Limb (tissue), 2 donors: Measurements from ENCODE around the gene ZNRF3.
"Not testable (repeated sequence)": the region's sequence is repeated elsewhere in the genome, so short reads cannot be mapped to it uniquely, and the experiment has no call there.

ENCODE experiments used
- DNase-seq, 2 donors: peaks; one replicate each; pipeline ENCODE4 v3.0.0-alpha.2; 2016; ENCODE audit errors: extremely low spot score in 2 of 2

Gene ZNRF3

DNA sequence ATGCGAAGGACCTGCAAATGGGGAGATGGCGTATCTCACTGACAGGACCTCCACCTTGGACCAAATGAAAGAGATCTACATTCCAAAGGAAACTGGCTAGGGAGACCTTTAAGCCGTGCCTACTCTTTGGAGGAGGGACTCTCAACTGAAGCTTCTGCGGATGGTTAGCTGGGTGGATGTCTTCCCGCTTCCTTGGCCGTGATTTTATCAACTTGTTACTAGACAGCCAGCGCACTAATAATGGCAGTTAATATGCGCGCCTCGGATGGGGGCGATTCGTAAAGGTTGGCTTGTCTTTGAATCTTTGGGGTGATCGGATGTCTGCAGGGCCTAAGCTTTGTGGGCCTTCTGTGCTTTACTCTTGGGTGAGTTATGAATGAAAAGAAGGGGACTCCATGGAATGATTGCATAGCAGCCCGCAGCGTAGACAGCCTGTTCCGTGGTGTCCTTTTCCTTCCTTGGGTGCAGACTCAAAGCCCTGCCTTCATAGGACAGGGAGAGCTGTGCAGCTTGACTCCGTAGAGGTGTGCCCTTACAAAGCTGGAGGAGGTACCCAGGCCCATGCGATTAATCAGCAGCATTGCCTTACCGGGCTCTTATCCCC lies 1.5 kb downstream of the ZNRF3 start:
- DNase-seq, result no peak

DNA sequence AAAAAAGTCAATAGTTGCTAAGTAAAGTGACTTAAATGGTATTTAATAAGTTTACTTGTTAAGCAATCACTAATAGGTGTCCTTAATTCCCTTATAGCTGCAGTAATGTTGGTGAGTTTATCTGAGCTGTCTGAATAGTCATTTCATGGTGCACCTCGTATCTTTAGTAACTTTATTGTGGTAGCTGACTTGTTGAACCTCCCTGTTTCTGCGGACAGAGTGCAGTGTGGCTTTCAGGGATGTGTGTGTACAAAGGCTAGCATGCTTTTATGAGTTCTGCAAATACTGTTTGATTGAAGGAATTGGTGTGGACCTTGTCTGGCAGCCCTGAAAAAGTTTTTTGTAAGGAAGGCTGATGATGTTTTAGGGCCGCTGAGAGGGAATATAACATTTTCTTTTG lies 2.6 kb downstream of the ZNRF3 start:
- DNase-seq, result no peak

DNA sequence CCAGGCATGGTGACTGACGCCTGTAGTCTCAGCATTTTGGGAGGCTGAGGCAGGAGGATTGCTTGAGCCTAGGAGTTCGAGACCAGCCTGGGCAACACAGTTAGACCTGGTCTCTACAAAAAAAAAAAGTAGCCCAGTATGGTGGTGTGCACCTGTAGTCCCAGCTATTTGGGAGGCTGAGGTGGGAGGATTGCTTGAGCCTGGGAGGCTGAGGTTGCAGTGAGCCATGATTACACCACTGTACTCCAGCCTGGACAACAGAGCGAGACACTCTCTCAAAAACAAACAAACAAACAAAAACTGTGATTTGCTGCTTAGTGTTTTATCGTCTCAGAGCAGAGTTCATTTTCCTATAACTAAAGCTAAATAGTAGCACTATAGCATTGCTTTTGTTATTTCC lies 3.3 kb downstream of the ZNRF3 start:
- not testable (repeated sequence) for DNase-seq

DNA sequence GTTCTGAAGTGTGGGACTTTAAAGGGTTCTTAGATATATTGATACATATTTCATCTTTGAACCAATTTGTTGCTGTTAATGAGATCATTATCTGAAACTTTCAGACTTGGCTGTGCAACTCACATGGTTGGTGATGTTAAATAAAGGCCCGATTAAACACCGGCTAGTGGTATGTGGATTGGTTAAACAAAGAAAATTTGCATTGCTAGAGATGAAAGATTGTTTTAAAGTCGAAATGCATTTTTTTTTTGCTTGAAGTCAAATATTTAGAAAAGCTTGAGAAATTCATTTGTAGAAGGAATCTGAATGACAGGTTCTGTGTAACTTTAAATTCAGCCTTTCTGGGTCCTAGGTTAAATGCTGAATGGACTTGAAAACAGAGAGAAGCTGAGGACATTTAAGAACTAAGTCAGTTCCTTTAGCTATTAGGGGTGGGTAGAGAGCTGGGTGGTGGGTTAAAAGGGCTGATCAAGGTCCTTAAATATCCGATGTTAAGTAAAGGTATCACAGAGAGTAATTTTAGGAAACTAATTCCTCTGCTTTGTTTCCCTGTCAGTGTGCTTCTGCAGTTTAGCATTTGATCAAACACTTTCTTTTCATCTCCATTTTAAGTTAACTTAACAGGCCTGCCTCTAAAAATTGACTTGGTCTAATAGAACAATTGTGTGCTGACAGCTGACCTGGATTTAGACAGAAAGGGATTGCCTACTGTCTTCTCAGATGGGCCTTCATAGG lies 4.5 kb downstream of the ZNRF3 start:
- DNase-seq, result no peak

DNA sequence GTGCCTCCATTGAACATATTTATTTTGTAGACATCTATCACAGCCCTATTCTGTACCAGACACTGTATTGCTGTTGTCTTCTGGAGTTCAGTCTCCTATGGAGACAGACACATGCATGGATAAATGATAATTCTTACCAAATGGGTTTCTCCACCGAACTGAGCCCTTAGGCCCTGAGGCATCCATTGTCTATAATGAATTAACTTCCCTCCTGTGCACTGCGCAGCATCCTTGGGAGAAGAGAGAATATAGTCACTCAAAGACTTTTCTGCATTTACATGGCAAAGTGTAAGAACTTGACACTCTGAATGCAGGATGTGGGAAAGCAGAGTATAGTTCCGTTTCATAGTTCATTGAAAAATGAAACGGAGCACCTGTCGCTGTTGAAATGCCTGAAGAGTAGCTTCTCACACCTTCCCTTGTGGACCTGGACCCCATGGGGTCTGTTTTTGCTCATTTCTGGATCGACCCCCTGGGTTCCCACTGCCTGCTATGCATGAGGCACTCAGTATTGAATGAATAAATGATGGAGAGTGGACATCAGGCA lies 6.2 kb downstream of the ZNRF3 start:
- DNase-seq, result no peak

DNA sequence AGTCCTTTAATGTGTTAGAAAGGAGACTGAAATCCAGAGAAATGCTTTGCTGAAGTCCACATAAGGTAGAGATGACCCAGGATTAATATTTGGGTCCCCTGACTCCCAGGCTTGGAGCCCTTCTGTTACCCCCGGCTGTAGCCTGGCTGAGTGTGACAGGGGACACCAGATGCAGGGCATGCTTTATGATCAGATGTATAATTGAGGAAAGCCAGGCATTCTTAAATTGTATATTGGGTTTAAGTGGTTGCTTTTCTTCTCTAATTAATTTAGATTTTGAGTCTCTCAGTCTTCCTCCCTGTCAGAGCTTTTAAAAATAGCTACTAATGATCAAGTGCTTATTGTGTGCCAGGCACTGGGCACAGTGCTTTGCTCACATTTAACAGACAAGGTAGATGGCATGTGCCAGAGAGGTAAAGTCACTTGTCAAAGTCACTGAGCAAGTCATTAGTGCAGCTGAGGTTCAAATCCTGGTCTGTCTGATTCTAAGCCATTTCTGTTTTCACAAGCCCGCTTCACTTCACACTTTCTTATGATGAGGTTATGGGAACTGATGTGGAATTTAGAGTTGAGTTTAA lies 7.9 kb downstream of the ZNRF3 start:
- DNase-seq, result no peak

DNA sequence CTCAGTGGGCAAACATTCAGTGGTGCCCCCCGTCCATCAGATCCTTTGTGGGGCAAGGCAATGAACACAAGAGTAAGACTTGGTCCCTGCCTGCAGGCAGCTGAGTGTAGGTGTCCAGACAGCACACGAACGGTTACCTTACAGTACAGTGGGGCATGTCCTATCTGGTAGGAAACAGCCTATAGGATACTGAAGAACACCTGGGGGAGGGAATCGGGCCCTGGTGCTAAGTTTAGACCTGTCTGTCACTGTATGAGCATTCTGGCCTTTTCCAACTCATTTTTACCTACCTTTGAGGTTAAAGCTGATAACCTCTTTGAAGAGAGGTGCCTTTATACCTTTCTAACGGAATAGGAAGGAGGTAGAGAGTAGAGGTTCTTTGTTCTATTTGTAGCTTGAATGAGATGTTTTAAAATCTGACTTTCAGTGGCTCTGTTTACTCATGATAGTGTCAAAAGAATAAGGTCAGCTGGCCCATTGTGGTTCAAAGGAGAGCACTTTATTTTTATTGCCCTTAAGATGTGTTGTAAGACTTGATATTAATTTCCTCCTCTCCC lies 8.9 kb downstream of the ZNRF3 start:
- DNase-seq, result no peak

DNA sequence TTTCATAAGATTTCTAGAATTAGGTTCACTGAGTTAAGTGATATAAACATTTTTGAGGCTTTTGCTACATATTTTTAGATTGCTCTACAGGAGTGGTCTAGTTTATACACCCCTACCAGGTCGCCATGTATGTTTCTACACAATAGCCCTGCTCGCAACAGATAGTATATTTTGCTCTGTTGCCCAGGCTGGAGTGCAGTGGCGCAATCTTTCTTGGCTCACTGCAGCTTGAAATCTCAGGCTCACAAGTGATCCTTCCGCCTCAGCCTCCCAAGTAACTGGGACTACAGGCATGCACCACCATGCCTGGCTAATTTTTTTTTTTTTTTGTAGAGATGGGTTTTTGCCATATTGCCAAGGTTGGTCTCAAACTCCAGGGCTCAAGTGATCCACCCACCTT lies 10.4 kb downstream of the ZNRF3 start:
- DNase-seq, result no peak

DNA sequence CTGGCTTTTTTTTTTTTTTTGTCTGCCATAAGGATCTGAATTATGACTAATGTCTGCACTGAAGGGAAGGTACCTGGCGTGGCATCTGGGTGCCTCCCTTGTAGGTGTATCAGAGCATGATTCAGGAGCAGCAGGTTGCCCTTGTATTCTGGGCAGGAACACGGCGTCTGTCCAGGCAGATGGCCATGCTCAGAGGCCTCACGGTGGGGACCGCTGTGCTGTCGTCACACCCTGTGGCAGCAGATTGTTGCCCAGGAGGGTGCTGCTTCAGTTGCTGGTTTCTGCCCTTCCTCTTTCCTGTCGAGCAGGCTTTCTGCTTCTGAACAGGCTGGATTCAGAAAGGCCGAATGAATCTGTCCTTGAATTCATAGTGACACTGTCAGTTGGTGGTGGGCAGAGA lies 11.0 kb downstream of the ZNRF3 start:
- DNase-seq, result no peak

DNA sequence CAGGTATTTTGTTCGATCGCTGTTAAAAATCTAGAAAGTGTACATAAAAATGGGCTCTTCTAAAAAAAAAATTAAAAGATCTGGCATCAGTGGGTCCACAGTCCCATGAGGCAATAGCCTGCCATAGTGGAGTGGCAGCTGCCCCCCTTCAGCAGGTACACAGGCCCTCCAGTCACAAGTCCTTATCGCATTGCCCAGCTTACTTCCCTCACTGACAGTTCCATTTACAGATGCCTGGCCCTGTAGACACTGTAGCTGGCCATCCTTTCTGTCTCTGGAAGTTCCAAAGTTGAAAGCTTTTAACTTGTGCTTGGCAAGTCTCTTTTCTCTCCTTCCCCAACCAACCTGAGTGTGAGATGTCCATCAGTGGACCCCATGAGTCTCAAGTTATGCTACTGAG lies 11.4 kb downstream of the ZNRF3 start:
- no peak for DNase-seq

DNA sequence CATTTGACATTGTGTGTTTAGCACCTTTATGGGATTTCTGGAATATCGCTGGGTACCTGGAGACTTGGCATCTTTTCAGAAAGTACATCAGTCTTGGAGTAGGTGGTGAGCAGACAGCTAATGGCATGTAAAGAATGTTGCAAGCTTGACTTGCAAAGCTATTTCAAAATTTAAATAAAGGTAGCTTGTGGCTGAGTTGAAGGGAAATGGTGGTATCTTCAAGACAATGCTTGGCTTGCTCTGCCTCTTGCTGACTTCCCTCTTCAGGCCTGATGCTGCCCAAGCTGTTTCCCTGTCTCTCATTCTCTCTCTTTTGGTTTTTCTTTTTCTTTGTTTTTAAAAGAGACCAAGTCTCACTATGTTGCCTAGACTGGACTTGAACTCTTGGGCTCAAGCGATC lies 13.2 kb downstream of the ZNRF3 start:
- no peak for DNase-seq

DNA sequence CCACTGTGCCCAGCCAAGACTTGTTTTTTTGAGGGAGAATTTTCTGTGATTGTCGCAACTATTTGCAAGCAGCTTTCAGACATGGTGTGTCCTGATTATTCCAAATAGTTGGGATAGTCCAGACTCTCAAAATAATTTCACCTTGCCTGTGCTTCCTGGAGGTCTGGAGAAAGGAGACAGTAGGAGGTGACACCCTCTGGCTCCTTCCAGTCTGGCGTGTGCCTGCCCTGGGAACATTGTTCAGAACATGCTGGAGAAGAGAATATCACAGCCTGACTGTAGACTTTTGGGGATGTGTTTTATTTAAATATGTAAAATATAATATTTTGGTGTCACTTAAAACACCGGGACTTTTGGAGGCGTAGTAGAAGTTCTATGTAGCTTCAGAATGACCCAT lies 14.9 kb downstream of the ZNRF3 start:
- DNase-seq, result no peak

DNA sequence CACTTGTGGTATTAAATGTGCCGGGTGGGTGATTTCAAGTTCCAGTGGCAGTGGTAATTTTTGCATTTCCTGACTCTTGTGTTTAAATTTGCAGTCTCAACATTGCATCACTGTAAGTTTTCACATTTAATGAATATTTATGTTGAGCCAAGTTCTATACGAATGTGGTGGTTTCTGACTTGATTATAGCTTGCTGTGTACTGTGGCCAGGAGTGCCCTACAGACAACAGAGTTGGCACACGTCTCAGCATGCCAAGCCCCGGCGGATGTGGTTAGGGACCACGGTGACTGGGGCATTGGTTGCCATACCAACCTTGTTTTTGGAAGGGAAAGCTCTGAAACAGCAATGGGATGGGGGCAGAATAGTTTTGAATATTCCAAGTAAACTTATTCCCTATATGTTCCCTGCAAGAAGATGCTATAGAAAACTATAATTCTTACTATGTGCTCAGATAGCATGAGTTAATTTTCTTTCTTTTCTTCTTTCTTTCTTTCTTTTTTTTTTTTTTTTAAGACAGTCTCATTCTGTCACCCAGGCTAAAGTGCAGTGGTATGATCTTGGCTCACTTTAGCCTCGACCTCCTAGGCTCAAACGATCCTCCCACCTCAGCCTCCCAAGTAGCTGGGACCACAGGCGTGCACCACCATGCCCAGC lies 16.0 kb downstream of the ZNRF3 start:
- no peak for DNase-seq

DNA sequence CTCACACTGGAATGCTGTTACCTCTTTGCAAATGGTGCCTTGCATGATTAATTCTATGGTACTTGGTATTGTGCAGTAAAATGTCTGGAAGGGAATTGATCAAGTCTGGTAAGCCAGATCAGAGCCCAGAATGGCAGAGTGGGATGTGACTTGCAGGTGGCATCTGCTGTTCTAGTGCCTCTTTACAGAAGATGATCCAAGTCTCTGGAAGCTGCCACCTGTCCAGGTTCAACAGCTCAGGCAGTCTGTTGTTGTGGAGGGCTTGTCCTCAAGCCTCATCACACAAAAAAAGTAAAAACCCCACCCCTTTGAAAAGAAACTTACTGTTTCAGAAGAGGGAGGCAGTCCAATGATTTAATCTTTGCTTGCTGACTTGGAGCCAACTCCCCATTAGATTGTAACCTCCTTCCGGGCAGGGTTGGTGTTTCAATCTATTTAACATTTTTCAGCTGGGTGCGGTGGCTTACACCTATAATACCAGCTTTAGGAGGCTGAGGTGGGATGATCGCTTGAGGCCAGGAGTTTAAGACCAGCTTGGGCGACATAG lies 17.1 kb downstream of the ZNRF3 start:
- DNase-seq, result no peak

DNA sequence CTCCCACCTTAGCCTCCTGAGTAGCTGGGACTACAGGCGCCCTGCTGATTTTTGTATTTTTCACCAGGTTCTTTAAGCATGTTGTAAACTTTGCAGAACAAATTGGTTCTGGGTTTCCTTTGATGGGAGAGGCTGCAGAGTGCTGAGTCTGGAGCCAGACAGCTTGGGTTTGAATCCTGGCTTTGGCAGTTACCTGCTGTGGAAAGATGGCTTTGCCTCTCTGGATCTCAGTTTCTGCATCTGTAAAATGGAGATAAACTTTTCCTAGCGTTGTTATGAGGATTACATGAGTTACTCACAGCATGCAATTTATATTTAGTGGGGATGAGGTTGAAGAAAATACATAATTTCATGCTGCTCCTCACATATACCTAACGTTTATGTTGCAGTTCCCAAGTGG lies 19.1 kb downstream of the ZNRF3 start:
- no peak for DNase-seq

DNA sequence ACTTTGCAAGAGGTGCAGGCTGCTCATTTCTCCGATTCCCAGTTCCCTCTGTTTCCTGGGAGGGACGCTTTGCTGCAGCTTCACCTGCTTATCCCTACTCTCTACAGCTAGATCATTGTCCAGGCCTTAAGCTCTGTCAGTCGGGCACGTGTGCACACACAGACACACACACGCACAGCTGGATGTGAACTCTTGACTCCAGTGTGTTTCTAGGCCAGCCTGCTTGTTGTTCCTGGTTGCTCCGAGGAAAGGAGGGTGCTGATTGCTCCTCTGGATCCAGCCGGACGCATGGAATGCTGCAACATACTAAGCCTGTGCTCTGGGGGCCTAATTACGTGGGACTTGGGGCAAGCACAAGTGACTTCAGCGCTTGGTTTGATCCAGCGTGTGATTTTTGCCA lies 19.7 kb downstream of the ZNRF3 start:
- DNase-seq, result no peak

DNA sequence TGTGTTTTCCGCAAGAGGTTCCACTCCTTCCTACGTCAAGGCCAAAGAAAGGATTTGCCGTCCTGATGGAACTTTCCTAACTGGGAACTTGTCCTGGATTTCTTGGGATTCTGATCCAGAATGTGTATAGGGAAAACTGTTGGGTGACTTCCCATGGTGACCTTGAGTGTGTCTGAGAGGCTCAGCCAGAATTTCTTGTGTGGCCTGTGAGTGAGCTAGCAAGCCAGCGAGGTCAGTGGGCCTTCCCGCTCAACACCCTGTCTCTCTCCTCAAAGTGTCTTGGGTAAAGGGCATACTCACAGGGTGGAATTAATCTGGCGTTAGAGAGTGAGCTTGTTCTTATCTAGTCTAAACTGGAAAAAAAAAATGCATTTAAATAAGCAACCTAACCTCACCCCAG lies 20.4 kb downstream of the ZNRF3 start:
- no peak for DNase-seq

DNA sequence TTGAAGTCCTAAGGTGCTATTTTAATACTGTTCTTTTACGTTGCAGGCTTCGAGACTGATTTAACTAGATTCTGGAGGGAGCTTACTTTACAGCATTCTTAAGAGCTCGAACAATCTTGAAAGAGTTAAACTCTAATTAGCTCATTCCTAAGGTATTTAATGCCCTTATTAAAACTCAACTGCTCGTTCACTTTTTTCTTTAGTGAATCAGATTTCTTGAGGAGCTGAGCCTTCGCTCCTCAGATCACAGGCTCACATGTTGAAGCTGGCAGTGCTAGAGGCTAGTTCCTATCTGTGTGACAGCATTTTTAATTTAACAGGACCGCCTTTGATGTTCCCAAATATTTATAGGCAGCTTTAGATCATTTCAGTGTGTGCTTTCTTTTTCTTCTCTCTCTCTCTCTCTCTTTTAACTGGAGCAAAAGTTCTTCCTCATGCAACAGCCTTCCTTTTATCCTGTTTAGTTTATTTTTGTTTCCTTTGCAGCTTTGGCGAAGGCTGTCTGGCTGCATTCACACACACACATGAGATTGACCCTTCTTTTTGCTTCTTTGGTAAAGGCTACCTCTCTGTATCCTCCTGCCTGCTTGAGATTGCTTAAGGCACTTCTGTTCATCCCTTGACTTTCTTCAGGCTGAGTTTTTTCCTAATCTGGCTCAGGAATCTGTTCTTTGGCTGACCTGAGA lies 21.0 kb downstream of the ZNRF3 start:
- no peak for DNase-seq

DNA sequence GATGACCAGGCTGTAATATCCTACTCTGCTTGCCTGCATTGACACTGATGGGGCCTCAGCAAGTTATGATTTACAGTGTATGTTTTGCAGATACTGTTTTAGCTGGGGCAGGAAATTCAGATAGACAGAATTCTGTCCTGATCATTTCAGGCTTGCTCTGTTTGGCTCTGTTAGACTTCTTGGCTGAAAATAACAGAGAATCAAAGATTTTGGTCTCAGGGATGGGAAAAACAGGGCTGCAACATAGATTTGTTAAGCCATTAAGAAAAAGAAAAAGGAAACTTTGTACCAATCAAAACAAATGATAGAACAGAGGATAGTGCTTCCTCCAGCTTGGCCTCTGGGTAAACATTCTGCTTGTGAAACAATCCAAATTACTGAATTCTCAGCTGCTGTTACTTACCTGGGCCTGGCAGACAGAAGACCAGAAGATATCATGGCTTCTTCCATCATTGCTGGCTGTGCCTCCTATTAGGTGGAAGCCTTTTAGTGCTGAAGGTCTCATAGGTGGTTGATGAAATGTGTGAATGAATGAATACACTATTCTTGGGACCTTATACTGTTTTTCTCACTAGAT lies 22.0 kb downstream of the ZNRF3 start:
- DNase-seq, result no peak

DNA sequence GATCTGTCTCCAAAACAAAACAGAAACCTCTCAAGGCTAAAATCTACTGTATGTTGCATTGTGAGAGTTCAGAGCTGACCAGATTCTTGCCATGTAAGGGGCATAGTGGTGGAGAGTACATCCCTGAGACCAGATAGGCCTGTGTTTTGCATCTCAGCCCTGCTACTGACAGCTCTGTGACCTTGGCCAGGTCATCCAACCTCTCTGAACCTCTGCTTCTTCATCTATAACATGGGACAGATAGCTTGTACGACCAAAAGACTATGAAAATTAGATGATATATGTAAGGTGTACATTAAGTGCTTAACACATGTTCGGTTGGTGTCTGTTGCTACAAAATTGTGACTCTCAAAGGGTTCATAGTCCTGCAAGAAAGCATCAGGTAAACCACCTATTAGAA lies 22.9 kb downstream of the ZNRF3 start:
- DNase-seq, result no peak
